Sigmoid colon (tissue), 4 donors: ENCODE results near the gene ATP2B2.

Experiments
- EP300 ChIP-seq, 4 donors: sonication (generic); formaldehyde crosslinking; IDR thresholded peaks; one replicate each; pipeline ENCODE4 v1.6.1; 2017; ENCODE audit warnings: antibody characterized with exemption in 4 of 4
- POLR2A ChIP-seq, 2 donors: fragments of 450-650 bp; IDR thresholded peaks; one replicate each; pipeline ENCODE4 v1.6.1; 2016; ENCODE audit warnings: antibody characterized with exemption in 2 of 2, mild to moderate bottlenecking in 2 of 2, moderate library complexity in 2 of 2

DNA sequence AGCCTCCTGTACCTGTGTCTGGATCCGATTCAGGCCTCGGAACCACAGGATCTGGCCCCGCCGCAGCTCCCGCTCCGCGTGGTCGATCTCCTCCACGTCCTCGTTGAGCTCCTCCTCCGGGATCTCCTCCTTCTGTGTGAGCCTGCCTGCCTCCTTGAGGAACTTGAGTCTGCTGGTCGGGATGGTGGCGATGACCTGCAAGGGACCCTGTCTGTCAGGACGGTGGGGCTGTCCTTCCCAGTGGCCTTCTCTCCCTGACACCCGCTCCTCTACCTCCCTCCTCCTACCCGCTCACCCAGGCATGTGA is 167.3 kb downstream of the ATP2B2 start:
- TF ChIP-seq EP300 (IDR thresholded peaks at IDR 0.05), result no peak
- no peak for TF ChIP-seq POLR2A (IDR thresholded peaks at IDR 0.05)
